CD4-positive, alpha-beta T cell treated with Interferon alpha-2 for 1 hour (primary cell): ENCODE results near the gene FGF14.

Experiments
- DNase-seq, 2 donors: peaks; one replicate each; pipeline ENCODE4 v3.0.0-alpha.2; 2020 to 2022

The FGF14 gene

GRCh38 chr13:101752432-101752831 is 649.4 kb downstream of the FGF14 start:
- no peak for DNase-seq

- DNase-seq, result no peak
These were observed 650.4 kb downstream of the FGF14 start for GRCh38 chr13:101751488-101751887.

GRCh38 chr13:101749584-101749983 is 652.3 kb downstream of the FGF14 start:
- no peak for DNase-seq

GRCh38 chr13:101747039-101747438 is 654.8 kb downstream of the FGF14 start:
- DNase-seq, result no peak

DNA sequence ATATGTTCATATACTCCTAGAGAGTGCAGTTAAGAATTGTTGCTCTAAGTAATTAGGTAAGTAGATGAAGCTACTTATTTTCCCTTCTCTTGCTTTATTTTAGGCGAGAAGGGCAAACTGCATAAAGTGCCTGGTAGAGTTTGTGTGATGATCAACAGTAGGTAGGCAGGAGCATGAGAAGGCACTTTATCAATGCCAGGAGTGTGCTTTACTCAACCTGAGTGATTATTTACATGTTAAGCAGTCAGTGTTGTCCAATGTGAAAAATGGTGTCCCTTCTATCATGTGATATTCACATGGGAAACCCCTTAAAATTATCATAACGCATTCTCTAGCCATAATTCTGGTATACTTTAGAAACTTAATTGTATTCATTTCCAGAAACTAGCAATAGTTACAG is 655.3 kb downstream of the FGF14 start:
- no peak for DNase-seq

DNA sequence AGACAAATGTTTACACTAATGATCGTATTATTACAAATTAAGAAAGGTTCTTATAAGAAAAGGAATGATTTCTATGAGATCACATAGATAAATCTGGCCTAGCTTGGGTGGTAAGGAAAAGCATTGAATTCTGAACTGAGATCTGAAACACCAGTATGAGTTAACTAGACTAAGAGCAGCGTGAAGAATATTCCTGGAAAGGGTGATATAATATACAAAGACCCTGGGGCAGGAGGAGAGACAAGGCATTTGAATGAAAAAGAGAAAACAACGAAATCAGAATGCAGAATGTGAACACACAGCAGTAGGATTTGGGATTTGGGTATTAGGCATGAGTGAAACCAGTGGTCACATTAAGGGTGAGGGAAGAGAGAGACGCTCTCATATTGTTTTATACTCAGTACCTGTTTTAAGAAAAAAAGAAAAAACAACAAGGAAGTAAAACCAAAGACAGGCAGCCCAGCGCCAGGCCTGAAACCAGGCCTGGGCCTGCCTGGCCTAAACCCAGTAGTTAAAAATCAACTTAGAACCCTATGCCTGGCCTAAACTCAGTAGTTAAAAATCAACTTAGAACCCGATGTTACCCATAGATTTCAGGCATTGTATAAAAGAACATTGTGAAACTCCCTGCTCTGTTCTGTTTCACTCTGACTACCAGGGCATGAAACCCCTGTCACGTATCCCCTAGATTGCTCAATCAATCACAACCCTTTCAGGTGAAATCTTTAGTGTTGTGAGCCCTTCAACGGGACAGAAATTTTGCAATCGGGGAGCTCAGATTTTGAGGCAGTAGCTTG is 662.3 kb downstream of the FGF14 start:
- DNase-seq, result no peak

GRCh38 chr13:101738336-101738735 is 663.5 kb downstream of the FGF14 start:
- DNase-seq, result no peak

DNA sequence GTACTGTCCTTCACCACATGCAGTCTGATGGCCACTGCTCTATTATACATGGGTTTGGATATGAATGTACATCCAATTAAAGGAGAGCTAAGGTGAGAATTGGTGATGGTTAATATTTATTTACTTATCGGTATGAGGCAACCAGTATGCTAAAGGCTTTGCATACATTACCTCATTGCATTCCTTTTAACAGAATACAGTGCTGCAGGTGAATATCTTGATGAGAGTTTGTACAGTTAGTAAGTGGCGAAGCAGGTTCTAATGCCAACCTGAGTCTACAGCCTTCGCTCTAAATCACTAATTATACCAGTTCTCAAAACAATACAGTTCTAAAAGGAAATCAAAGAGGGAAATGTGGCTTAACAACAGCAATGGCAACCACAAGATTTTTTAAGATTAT is 665.3 kb downstream of the FGF14 start:
- no peak for DNase-seq

DNA sequence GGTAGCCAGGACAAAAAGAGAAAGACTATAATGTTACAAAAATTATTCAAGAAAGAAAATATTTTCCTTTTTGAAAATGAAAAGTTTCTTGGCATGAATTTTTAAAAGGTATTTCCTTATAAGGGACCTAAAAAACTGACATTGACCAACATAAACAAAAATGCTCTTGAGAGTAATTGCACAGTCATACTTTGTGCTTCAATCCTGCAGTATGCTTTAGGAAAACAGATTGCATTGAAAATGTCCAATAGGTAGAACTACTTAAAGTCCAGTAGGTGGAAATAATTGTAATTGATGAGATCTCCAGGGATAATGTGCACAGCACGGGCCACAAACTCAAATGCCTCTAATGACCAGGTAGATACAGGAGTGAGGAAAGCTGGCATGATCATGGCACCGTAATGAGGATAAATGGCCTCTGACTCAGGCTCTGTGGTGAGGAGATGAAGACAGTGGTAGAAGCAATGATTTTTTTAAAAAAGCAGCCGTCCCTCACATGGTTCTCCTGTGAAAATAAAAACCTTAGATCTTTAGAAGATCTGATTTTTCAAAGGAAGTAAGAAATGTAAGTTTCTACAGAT is 671.3 kb downstream of the FGF14 start:
- DNase-seq, result no peak

DNA sequence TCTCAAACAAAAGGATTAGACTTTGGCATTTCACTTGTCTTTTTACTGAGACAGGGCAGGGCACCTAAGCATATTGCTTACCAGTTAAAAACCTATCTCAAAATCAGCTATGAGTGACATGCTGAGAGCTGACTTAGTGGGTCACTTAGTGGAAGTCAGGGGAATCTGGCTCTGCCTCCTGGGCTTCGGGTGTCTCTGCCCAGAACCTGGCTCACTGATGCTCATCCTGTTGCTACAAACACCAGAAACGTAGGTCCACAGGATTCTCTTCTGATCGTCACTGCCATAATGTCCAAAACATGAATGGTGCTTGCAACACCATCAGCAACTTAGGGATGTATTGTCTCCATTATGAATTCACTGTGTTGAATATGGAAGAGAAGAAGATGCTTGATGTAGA is 673.2 kb downstream of the FGF14 start:
- DNase-seq, result no peak

- no peak for DNase-seq
These were observed 673.8 kb downstream of the FGF14 start for GRCh38 chr13:101728021-101728420.

DNA sequence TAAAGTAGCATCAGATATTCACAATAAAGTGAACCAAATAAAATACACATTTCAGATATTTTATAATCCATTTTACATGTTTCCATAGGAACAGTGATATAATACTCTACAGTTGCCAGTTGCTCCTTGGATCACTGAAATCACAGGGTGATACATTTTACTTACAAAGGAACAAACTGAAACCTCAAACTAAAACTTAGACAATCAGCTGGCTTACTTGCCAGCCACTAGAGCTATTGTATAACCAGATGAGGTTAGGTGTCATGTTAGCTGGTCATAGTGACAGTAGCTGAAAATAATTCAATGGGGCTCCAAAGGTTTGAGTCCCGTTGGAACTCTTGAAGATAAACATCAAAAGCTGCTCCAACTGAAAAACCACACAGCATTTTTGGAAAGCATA is 674.7 kb downstream of the FGF14 start:
- no peak for DNase-seq

DNA sequence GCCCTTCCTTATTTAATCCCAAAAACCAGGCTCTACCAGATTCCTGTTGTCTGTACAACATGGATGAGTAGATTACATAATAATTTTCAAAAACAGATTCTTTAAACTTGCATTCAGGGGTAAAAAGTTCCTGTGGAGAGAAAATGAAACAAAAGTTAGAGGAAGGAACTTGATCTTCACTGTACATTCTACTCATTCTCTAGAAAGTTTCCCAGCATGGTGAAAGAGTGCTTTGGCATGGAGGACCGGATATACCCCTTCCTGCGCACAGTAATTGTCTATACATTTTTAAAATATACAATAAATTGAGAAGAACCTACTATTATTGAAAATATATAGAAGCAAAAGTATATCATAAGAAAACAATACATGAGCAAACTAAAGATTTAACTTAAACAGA is 675.2 kb downstream of the FGF14 start:
- no peak for DNase-seq

DNA sequence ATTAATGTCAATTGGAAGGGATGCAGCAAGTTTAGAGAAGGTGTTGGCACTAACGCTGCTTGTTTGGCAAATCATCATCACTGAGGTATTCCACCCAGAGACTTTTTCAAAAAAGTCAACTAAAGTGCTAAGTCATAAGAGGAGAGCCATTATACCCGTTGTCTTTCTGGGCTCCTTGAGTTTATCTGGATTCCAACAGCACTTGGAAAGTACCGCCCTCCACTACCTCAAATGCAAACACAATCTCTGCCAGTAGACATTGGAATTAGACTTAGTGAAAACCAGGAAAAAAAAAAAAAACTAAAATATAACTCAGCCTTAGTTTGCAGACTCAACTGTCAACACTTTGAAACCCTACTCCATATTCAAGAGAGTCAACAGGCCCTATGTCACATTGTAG is 683.4 kb downstream of the FGF14 start:
- DNase-seq, result no peak

GRCh38 chr13:101717353-101717752 is 684.5 kb downstream of the FGF14 start:
- no peak for DNase-seq

DNA sequence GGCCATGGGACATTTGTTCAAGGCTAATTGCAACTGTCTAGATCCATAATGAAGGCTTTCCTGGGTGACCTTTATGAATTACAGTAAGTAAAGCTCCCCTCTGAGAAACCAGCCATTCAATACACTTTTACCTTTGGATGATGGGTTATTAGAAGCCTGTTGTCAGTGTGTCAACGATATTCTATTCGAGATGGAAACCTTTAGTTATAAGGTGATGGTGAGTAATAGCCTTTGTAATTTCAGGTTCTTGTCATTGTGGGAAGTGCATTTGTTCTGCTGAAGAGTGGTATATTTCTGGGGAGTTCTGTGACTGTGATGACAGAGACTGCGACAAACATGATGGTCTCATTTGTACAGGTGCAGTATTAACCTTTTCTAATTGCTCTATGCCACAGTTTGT is 687.7 kb downstream of the FGF14 start:
- no peak for DNase-seq

DNA sequence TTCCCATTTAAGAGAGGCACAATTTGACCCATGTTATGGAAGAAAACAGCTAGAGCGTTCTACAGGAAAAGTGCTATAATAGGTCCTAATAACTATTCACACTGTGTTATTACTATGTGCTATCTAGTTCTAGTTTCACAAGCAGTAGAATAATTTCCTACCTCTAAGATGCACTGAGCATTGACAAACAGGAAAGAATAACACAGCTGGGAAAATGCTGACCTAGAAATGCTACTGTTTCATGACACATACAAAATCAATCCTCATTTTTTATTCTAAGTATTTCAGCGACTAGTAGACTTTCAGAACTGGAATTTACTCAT is 689.9 kb downstream of the FGF14 start:
- DNase-seq, result no peak

- no peak for DNase-seq
These were observed 690.4 kb downstream of the FGF14 start for GRCh38 chr13:101711307-101712025.

DNA sequence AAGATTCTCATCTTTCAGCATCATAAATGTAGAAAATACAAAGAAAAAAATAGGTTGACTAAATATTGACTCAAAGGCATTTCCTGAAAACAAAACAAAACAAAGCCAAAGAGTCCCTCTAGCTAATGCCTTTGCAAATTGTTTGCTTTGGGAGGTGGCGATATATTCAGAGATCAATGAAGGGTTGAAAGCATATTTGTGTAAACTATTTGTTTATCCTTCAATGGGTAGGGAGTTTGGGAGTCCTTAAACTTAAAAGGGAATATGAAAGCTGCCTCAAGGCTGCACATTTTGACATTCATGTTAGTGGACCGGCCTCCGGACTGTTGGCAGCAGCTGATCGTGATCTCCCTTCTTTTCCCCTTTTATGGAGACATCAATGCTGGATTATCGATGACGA is 691.9 kb downstream of the FGF14 start:
- no peak for DNase-seq

GRCh38 chr13:101708115-101708514 is 693.7 kb downstream of the FGF14 start:
- DNase-seq, result no peak

GRCh38 chr13:101707659-101708058 is 694.2 kb downstream of the FGF14 start:
- DNase-seq, result no peak

DNA sequence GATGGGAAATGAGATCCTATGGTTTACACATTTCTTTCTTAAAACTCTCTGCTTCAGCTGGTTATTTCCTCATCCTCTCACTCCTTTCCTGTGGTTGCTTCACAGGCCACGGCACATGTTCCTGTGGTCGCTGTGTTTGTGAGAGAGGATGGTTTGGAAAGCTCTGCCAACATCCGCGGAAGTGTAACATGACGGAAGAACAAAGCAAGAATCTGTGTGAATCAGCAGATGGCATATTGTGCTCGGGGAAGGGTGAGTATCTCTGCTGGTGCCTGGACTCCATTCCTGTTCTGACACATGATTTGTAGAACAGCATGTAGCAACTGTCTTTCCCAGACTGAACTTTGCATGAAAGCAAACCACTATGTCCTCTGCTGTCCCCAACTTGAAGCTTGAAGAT is 695.2 kb downstream of the FGF14 start:
- peak; percentile 6 to 13 for DNase-seq

GRCh38 chr13:101703838-101704237 is 698.0 kb downstream of the FGF14 start:
- DNase-seq, result no peak

GRCh38 chr13:101703081-101703480 is 698.8 kb downstream of the FGF14 start:
- DNase-seq, result no peak
